K562 (cell line): ENCODE data around the gene PARK7. TPM values are rescaled to one million over a fixed set of nuclear protein-coding genes. Genes with fewer than 3 reads are reported as not detected.
A peak's percentile ranks its signal among the peaks of the same experiment; 100 is the strongest.

Experiments
- ATAC-seq: fragments of 200-7000 bp; cut with Tn5 transposase; 3 replicates; pipeline ENCODE4 v1.9.1; 2020; ENCODE audit warnings: moderate library complexity
- BruUV-seq: library from RNA; stranded (reverse); fragments of 400-500 nt; replicated peaks from 2 replicates; lab custom pipeline; 2021; lab: Mats Ljungman, UMichigan
- CTCF ChIA-PET: fragments of 300-600 bp; formaldehyde crosslinking; extraction: SDS; loops from one replicate; lab custom pipeline; 2021; ENCODE audit warnings: low intra/inter-chr PET ratio; lab: Yijun Ruan, JAX
- POLR2A ChIA-PET: fragments of 300-600, 350-650 bp; sonication (Branson Sonifier 250); formaldehyde crosslinking; extraction: SDS; loops from one replicate; lab custom pipeline; 2021; ENCODE audit warnings: antibody characterized with exemption, inconsistent platforms; lab: Yijun Ruan, JAX
- DNase-seq, 4 experiments: peaks; one replicate each; pipeline versions ENCODE4 v3.0.0 to v3.0.0-alpha.2; 2011 to 2018; ENCODE audit warnings: low spot score in 3 of 4, mixed read lengths in 3 of 4; ENCODE audit errors: extremely low read depth in 1 of 4
- FAIRE-seq: peaks from 2 replicates; lab custom pipeline; 2011; peaks lifted over from hg19 to GRCh38; lab: Jason Lieb, UNC
- H2AFZ ChIP-seq: 2 replicates; pipeline ENCODE4 v1.6.0; 2011; ENCODE audit warnings: low read depth, low read length, control low read depth, inconsistent platforms
- H3K27ac ChIP-seq: fragments of 200-600 bp; 3 replicates; pipeline ENCODE4 v1.8.0; 2011; ENCODE audit warnings: low read depth, mild to moderate bottlenecking, control low read depth, inconsistent platforms, low read length, moderate library complexity, mixed read lengths; ENCODE audit errors: extremely low read depth
- H3K27me3 ChIP-seq, 2 experiments: fragments of 300-600 bp in 1 of 2; 2 replicates in 1 of 2; 3 replicates in 1 of 2; pipeline versions ENCODE4 v1.6.0 to v1.8.0; 2011; ENCODE audit warnings: inconsistent platforms in 2 of 2, low read length in 2 of 2, mild to moderate bottlenecking in 1 of 2, mixed read lengths in 1 of 2, moderate library complexity in 1 of 2; ENCODE audit not compliant: control insufficient read depth in 2 of 2, insufficient read depth in 2 of 2
- H3K36me3 ChIP-seq: fragments of 300-600 bp; 3 replicates; pipeline ENCODE4 v1.8.0; 2011; ENCODE audit warnings: mild to moderate bottlenecking, low read length, inconsistent platforms; ENCODE audit not compliant: control insufficient read depth, insufficient read depth
- H3K4me1 ChIP-seq, 2 experiments: fragments of 200-600 bp in 1 of 2; replicated peaks in 1 of 2; 2 replicates in 1 of 2; 3 replicates in 1 of 2; pipeline versions ENCODE4 v1.5.1 to v1.8.0; 2011; ENCODE audit warnings: inconsistent platforms in 2 of 2, low read length in 2 of 2, mild to moderate bottlenecking in 1 of 2, mixed read lengths in 1 of 2, moderate library complexity in 1 of 2; ENCODE audit not compliant: control insufficient read depth in 2 of 2, insufficient read depth in 2 of 2
- H3K4me2 ChIP-seq: 2 replicates; pipeline ENCODE4 v1.6.1; 2011; ENCODE audit warnings: low read length, control low read depth, inconsistent platforms, mixed read lengths; ENCODE audit not compliant: insufficient read depth
- H3K4me3 ChIP-seq: fragments of 200-600 bp; sonication (generic), shearing (Covaris generic); 2 replicates; pipeline ENCODE4 v1.5.1; 2016; ENCODE audit warnings: control low read depth, inconsistent platforms
- H3K79me2 ChIP-seq: fragments of 200-600 bp; 3 replicates; pipeline ENCODE4 v1.8.0; 2011; ENCODE audit warnings: low read length, inconsistent platforms; ENCODE audit not compliant: control insufficient read depth, insufficient read depth
- H3K9ac ChIP-seq, 2 experiments: 2 replicates each; pipeline versions ENCODE4 v1.6.0 to v1.6.1; 2011; ENCODE audit warnings: low read depth in 2 of 2, low read length in 2 of 2, control low read depth in 1 of 2, inconsistent platforms in 1 of 2, mild to moderate bottlenecking in 1 of 2, mixed read lengths in 1 of 2; ENCODE audit not compliant: insufficient read depth in 1 of 2
- H3K9me1 ChIP-seq: one replicate; pipeline ENCODE4 v1.6.0; 2011; ENCODE audit warnings: inconsistent platforms, mild to moderate bottlenecking, low read length, moderate library complexity; ENCODE audit not compliant: control insufficient read depth, insufficient read depth
- H3K9me3 ChIP-seq: replicated peaks from 2 replicates; pipeline ENCODE4 v1.5.1; 2011; ENCODE audit warnings: low read depth, low read length, inconsistent platforms; ENCODE audit not compliant: control insufficient read depth, insufficient read depth
- H4K20me1 ChIP-seq: replicated peaks from 2 replicates; pipeline ENCODE4 v1.6.1; 2011; ENCODE audit warnings: low read length, inconsistent platforms, mixed read lengths; ENCODE audit not compliant: control insufficient read depth, insufficient read depth
- CCNT2 ChIP-seq: IDR thresholded peaks from 2 replicates; pipeline ENCODE4 v1.6.1; 2011; ENCODE audit warnings: borderline replicate concordance, low read depth, mild to moderate bottlenecking, moderate library complexity, mixed read lengths, low read length; ENCODE audit not compliant: insufficient read length; ENCODE audit errors: extremely low read depth
- ELF2 ChIP-seq: fragments of 250-450 bp; sonication (Bioruptor Pico); IDR thresholded peaks from 2 replicates; pipeline ENCODE4 v1.5.0; 2021; ENCODE audit warnings: mild to moderate bottlenecking
- ELF4 ChIP-seq: fragments of 450-650 bp; formaldehyde crosslinking; IDR thresholded peaks from 2 replicates; pipeline ENCODE4 v1.4.0; 2022; ENCODE audit warnings: missing genetic modification characterization
- HDAC2 ChIP-seq: fragments of 450-650 bp; IDR thresholded peaks from 2 replicates; pipeline ENCODE4 v1.6.1; 2016; ENCODE audit warnings: mild to moderate bottlenecking
- HDGF ChIP-seq: fragments of 450-650 bp; IDR thresholded peaks from 2 replicates; pipeline ENCODE4 v1.6.1; 2016
- MEIS2 ChIP-seq: fragments of 450-650 bp; IDR thresholded peaks from 2 replicates; pipeline ENCODE4 v1.6.1; 2014; ENCODE audit warnings: mild to moderate bottlenecking; ENCODE audit not compliant: partially characterized antibody
- PTBP1 ChIP-seq: fragments of 200-400 bp; formaldehyde crosslinking; IDR thresholded peaks from 2 replicates; pipeline ENCODE4 v1.6.1; 2017; ENCODE audit warnings: low read depth, low read length
- TEAD4 ChIP-seq, 2 experiments: sonication (generic) in 1 of 2; formaldehyde crosslinking in 1 of 2; IDR thresholded peaks; 2 replicates each; pipeline versions ENCODE4 v1.6.1 to v1.8.0; 2012 to 2022; ENCODE audit warnings: borderline replicate concordance in 1 of 2, inconsistent platforms in 1 of 2, low read length in 1 of 2, mild to moderate bottlenecking in 1 of 2, missing genetic modification reagents in 1 of 2
- U2AF2 ChIP-seq: fragments of 200-400 bp; formaldehyde crosslinking; optimal IDR thresholded peaks from 2 replicates; pipeline ENCODE3; 2017; ENCODE audit warnings: low read depth, mild to moderate bottlenecking, low read length
- USF1 ChIP-seq: sonication (generic); formaldehyde crosslinking; IDR thresholded peaks from 2 replicates; pipeline ENCODE4 v1.9.0; 2022; ENCODE audit warnings: mild to moderate bottlenecking, missing genetic modification reagents
- ZNF511 ChIP-seq: sonication (generic); formaldehyde crosslinking; IDR thresholded peaks from 2 replicates; pipeline ENCODE4 v1.8.0; 2022; ENCODE audit warnings: mild to moderate bottlenecking, missing genetic modification reagents
- ZNF518B ChIP-seq: fragments of 250-450 bp; sonication (Bioruptor Pico); IDR thresholded peaks from 2 replicates; pipeline ENCODE4 v1.5.0; 2021; ENCODE audit warnings: mild to moderate bottlenecking, moderate library complexity
- ZNF717 ChIP-seq: fragments of 250-450 bp; sonication (Bioruptor Pico); IDR thresholded peaks from 2 replicates; pipeline ENCODE4 v1.5.0; 2021
- ZNF79 ChIP-seq: fragments of 250-450 bp; sonication (Bioruptor Pico); IDR thresholded peaks from 2 replicates; pipeline ENCODE4 v1.4.0; 2020; ENCODE audit warnings: low read depth, mild to moderate bottlenecking, moderate library complexity
- WGBS: fragments of 100-300 bp; shearing (Covaris generic); methylation state at CpG from one replicate; pipeline ENCODE4 v1.1.6; 2016; ENCODE audit warnings: low coverage, mixed read lengths; ENCODE audit not compliant: insufficient coverage; ENCODE audit errors: missing lambda C conversion rate; 5-methylcytosine and 5-hydroxymethylcytosine counted together
- in situ Hi-C: fragments of 300-500 bp; cut with MboI; formaldehyde crosslinking; loops from 4 replicates; pipeline ENCODE4 v1.15.0; 2018; ENCODE audit warnings: inconsistent platforms, mixed read lengths
- intact Hi-C: fragments of 100-400 bp; cut with micrococcal nuclease; formaldehyde crosslinking; loops from 2 replicates; pipeline ENCODE4 v1.14.2; 2022
- polyA plus RNA-seq, 8 experiments: library from polyadenylated mRNA; depleted of rRNA in 4 of 8; stranded (reverse) in 5 of 8; unstranded in 3 of 8; fragments of >200 nt; fragmentation: Nextera tagmentation in 2 of 8; fragmentation: Illumina TruSeq in 1 of 8; extraction: Ambion mirVana in 2 of 8; extraction: Trizol in 1 of 8; gene quantifications; 2 replicates each; pipeline versions ENCODE4 v1.2.1 to v1.2.3, GENCODE V29; 2011 to 2014; ENCODE audit warnings: inconsistent platforms in 1 of 8, missing spikeins in 1 of 8
- total RNA-seq, 7 experiments: library from RNA; depleted of rRNA in 6 of 7; stranded (reverse); fragments of >200 nt in 6 of 7; fragmentation: Illumina TruSeq in 2 of 7; extraction: Trizol in 2 of 7; gene quantifications; 2 replicates each; pipeline versions ENCODE4 v1.2.1 to v1.2.3, GENCODE V29; 2011 to 2021; ENCODE audit warnings: low replicate concordance in 1 of 7

Gene PARK7
- total and polyA plus RNA-seq, 9 of the 15 experiments (the other 6 are each of a cell fraction or from before 2014, with no cell fraction given) = 374 to 1,298 (median 484) TPM

GRCh38 chr1:8004113-8004802, 42.7 kb downstream of the PARK7 start (continued):
- TF ChIP-seq USF1 (CRISPR knock-in tag) = peak; percentile 21; the same call in 1 of the 2 replicates
- 0 out of 2 replicates have a peak, but pooled peaks have one; percentile 64 for TF ChIP-seq HDGF
- no peak for TF ChIP-seq U2AF2
- TF ChIP-seq, all 486 proteins: peak for 10

GRCh38 chr1:8004803-8005573, 43.5 kb downstream of the PARK7 start:
- H3K27me3 ChIP-seq = no peaks in the 10 kb centered on the region
- no peaks in the 10 kb centered on the region for H3K9me1 ChIP-seq
- FAIRE-seq (peak; percentile 95), ATAC-seq (peak; percentile 98), DNase-seq (peak; percentile 58 to 95 (median 74))
- intact Hi-C loops (no loop called here), in situ Hi-C loops (no loop called here)
- H3K36me3 ChIP-seq = peaks cover 2% of the 10 kb centered on the region; the same call in 1 of the 3 replicates
- POLR2A ChIA-PET = interaction anchor here (0.8 to 2.0 kb wide), 2 partner anchors 10 to 773 kb away, joined by 4 to 6 read pairs; no protein-coding TSS in a partner anchor
- H3K9me3 ChIP-seq = no peaks in the 10 kb centered on the region
- no peaks in the 10 kb centered on the region; the same call in 1 of the 2 replicates for H4K20me1 ChIP-seq
- H3K4me2 ChIP-seq = peak overlapping the region; percentile 71
- H3K4me3 ChIP-seq = no peak overlapping the region
- no peaks in the 10 kb centered on the region for H3K79me2 ChIP-seq
- BruUV-seq = no TSS peak
- H3K27ac ChIP-seq = peak overlapping the region; percentile 72
- 1% methylated on average over 17 of the region's 17 CpGs for WGBS
- CTCF ChIA-PET = interaction anchor here (0.6 kb wide), 1 partner anchor 23 kb away, joined by 5 read pairs; no protein-coding TSS in a partner anchor
- H3K4me1 ChIP-seq = peaks cover 22 to 42% of the 10 kb centered on the region in 2 experiments
- peak overlapping the region; percentile 83 for H2AFZ ChIP-seq
- H3K9ac ChIP-seq = peak overlapping the region; percentile 2 to 27; a peak in 3 of 4 replicates
- TF ChIP-seq MEIS2 (peak; percentile 75), CCNT2 (peak; percentile 65), ZNF511 (CRISPR knock-in tag) (no peak), HDAC2 (peak; percentile 86), PTBP1 (0 out of 2 replicates have a peak, but pooled peaks have one; percentile 36), ELF2 (no peak), ELF4 (no peak), TEAD4 (IDR thresholded peaks at IDR 0.05; ENCODE audit: low read length) (peak; percentile 96), TEAD4 (CRISPR knock-in tag; IDR thresholded peaks at IDR 0.05; ENCODE audit: borderline replicate concordance) (no peak), ZNF79 (no peak), ZNF518B (CRISPR knock-in tag) (no peak), ZNF717 (CRISPR knock-in tag) (no peak)
